Parathyroid adenoma (tissue), 2 donors: ENCODE data around the gene MSH3.
"Not testable (repeated sequence)": the region's sequence is repeated elsewhere in the genome, so short reads cannot be mapped to it uniquely, and the experiment has no call there.

Source experiments
- H2AFZ ChIP-seq: fragments of 300-600 bp; sonication (generic); one replicate; pipeline ENCODE4 v1.7.0; 2017; ENCODE audit warnings: antibody characterized with exemption, mild to moderate bottlenecking
- H3K27ac ChIP-seq: fragments of 300-600 bp; sonication (generic); one replicate; pipeline ENCODE4 v1.7.0; 2017
- H3K27me3 ChIP-seq: fragments of 300-600 bp; sonication (generic); one replicate; pipeline ENCODE4 v1.7.0; 2017; ENCODE audit warnings: low read length; ENCODE audit not compliant: control insufficient read depth, insufficient read depth
- H3K36me3 ChIP-seq: fragments of 300-600 bp; sonication (generic); one replicate; pipeline ENCODE4 v1.7.0; 2017; ENCODE audit warnings: low read length; ENCODE audit not compliant: control insufficient read depth, insufficient read depth
- H3K4me1 ChIP-seq: fragments of 300-600 bp; sonication (generic); one replicate; pipeline ENCODE4 v1.7.0; 2017; ENCODE audit warnings: control low read depth
- H3K4me2 ChIP-seq: fragments of 300-600 bp; sonication (generic); one replicate; pipeline ENCODE4 v1.7.0; 2017; ENCODE audit warnings: low read length
- H3K4me3 ChIP-seq: fragments of 300-600 bp; sonication (generic); one replicate; pipeline ENCODE4 v1.7.0; 2017; ENCODE audit warnings: low read depth, low read length
- H3K79me2 ChIP-seq: fragments of 300-600 bp; sonication (generic); one replicate; pipeline ENCODE4 v1.7.0; 2017; ENCODE audit warnings: control low read depth
- H3K9ac ChIP-seq: fragments of 300-600 bp; sonication (generic); one replicate; pipeline ENCODE4 v1.7.0; 2017; ENCODE audit warnings: mild to moderate bottlenecking
- H3K9me3 ChIP-seq: fragments of 300-600 bp; sonication (generic); one replicate; pipeline ENCODE4 v1.7.0; 2017; ENCODE audit warnings: low read length; ENCODE audit not compliant: control insufficient read depth
- CTCF ChIP-seq: fragments of 300-600 bp; sonication (generic); IDR thresholded peaks from one replicate; pipeline ENCODE4 v1.7.0; 2017; ENCODE audit warnings: antibody characterized with exemption, mild to moderate bottlenecking
- donor health status: primary hyperparathyroidism.

Gene MSH3

DNA sequence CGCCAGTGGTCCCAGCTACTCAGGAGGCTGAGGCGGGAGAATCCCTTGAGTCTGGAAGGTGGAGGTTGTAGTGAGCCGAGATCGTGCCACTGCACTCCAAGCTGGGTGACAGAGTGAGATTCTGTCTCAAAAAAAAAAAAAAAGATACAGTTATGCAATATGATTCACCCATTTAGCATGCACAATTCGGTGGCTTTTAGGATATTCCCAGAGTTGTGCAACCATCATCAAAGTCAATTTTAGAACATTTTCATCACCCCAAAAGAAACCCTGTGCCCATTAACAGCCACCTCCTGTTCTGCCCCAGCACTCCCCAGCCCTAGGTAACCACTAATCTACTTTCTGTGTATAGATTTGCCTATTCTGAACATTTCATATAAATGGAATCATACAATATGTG, 4.7 kb downstream of the MSH3 start:
- Histone ChIP-seq H3K79me2 (peaks cover 8% of the 10 kb centered on the region), H2AFZ (no peak overlapping the region), H3K9ac (no peak overlapping the region), H3K27ac (no peak overlapping the region), H3K4me2 (no peak overlapping the region), H3K27me3 (no peaks in the 10 kb centered on the region), H3K4me3 (no peak overlapping the region), H3K9me3 (no peaks in the 10 kb centered on the region), H3K36me3 (no peaks in the 10 kb centered on the region), H3K4me1 (peaks cover 4% of the 10 kb centered on the region)
- no peak for TF ChIP-seq CTCF

GRCh38 chr5:80660661-80661060, 6.2 kb downstream of the MSH3 start:
- not testable (repeated sequence) for H3K27me3 ChIP-seq, H3K9ac ChIP-seq, H3K4me1 ChIP-seq, H3K4me3 ChIP-seq, H3K4me2 ChIP-seq, H3K79me2 ChIP-seq, H2AFZ ChIP-seq, H3K9me3 ChIP-seq, H3K36me3 ChIP-seq, H3K27ac ChIP-seq

GRCh38 chr5:80662108-80662507, 7.7 kb downstream of the MSH3 start:
- H3K9me3 ChIP-seq, result no peaks in the 10 kb centered on the region
- no peaks in the 10 kb centered on the region for H3K27me3 ChIP-seq
- no peak for TF ChIP-seq CTCF
- H3K27ac ChIP-seq, result no peak overlapping the region
- H2AFZ ChIP-seq, result no peak overlapping the region
- H3K4me1 ChIP-seq, result no peaks in the 10 kb centered on the region
- H3K9ac ChIP-seq, result no peak overlapping the region
- H3K79me2 ChIP-seq, result peaks cover 6% of the 10 kb centered on the region
- H3K4me2 ChIP-seq, result no peak overlapping the region
- H3K4me3 ChIP-seq, result no peak overlapping the region
- H3K36me3 ChIP-seq, result no peaks in the 10 kb centered on the region

- H3K79me2 ChIP-seq, result peaks cover 3% of the 10 kb centered on the region
- no peaks in the 10 kb centered on the region for H3K9me3 ChIP-seq
- TF ChIP-seq CTCF, result no peak
Measured at GRCh38 chr5:80665057-80665456, 10.6 kb downstream of the MSH3 start.

GRCh38 chr5:80667384-80667783, 12.9 kb downstream of the MSH3 start:
- H3K36me3 ChIP-seq, result no peaks in the 10 kb centered on the region
- TF ChIP-seq CTCF, result no peak
- H3K4me3 ChIP-seq, result no peak overlapping the region
- no peak overlapping the region for H3K27ac ChIP-seq
- no peak overlapping the region for H3K9ac ChIP-seq
- no peak overlapping the region for H2AFZ ChIP-seq
- H3K9me3 ChIP-seq, result no peaks in the 10 kb centered on the region
- no peak overlapping the region for H3K4me2 ChIP-seq
- H3K4me1 ChIP-seq, result no peaks in the 10 kb centered on the region
- H3K79me2 ChIP-seq, result no peaks in the 10 kb centered on the region
- no peaks in the 10 kb centered on the region for H3K27me3 ChIP-seq

More at GRCh38 chr5:80665057-80665456, 10.6 kb downstream of the MSH3 start:
- Histone ChIP-seq H3K4me1 (no peaks in the 10 kb centered on the region), H2AFZ (no peak overlapping the region), H3K4me2 (no peak overlapping the region), H3K4me3 (no peak overlapping the region), H3K27ac (no peak overlapping the region), H3K27me3 (no peaks in the 10 kb centered on the region), H3K36me3 (no peaks in the 10 kb centered on the region), H3K9ac (no peak overlapping the region)
